Renal cortex interstitium (tissue), 11 donors: ENCODE results near the gene JHY. TPM values are rescaled to one million over a fixed set of nuclear protein-coding genes. Genes with fewer than 3 reads are reported as not detected.
A peak's percentile ranks its signal among the peaks of the same experiment; 100 is the strongest.

Source experiments
- DNase-seq, 11 donors: peaks; one replicate each; pipeline ENCODE4 v3.0.0-alpha.2; 2013; ENCODE audit warnings: low read depth in 9 of 11, low spot score in 4 of 11; ENCODE audit errors: extremely low read depth in 1 of 11
- polyA plus RNA-seq, 3 donors: library from polyadenylated mRNA; unstranded; fragments of 120-200 nt; gene quantifications; one replicate each; pipeline ENCODE4 v1.2.1, GENCODE V29; 2013; ENCODE audit not compliant: insufficient read length in 3 of 3

The JHY gene
- polyA plus RNA-seq, 3 donors = 11.3 to 12.9 (median 12.9) TPM

DNA sequence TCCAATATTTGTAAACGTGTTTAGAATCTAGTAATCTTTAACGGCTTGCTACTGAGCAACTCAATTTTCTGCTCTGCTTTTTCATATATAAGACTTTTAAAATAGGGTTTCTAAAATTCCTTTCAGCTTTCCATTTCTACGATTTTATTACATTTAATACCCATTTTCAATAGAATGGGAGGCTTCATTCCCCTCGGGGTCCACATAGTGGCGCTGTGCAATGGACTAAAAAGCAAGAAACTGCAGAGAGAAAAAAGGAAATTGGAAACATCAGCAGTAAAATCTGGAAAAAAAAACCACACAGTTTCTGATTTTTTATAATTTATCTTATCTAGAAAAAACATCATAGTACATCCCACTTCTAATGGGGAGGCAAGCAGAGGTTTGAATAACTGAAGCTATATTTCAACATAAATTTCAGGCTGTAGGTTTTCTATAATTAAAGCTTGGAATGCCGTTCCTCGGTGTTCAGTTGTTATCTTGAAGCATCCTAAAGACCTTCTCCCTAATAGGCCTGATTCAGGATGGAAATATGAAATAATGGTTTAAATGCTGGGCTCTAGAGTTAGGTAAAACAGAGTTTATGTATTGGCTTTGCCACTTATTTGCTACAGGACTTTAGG is 18.7 kb upstream of the JHY start:
- peak in 1 of 11 donors; percentile 45 for DNase-seq

DNA sequence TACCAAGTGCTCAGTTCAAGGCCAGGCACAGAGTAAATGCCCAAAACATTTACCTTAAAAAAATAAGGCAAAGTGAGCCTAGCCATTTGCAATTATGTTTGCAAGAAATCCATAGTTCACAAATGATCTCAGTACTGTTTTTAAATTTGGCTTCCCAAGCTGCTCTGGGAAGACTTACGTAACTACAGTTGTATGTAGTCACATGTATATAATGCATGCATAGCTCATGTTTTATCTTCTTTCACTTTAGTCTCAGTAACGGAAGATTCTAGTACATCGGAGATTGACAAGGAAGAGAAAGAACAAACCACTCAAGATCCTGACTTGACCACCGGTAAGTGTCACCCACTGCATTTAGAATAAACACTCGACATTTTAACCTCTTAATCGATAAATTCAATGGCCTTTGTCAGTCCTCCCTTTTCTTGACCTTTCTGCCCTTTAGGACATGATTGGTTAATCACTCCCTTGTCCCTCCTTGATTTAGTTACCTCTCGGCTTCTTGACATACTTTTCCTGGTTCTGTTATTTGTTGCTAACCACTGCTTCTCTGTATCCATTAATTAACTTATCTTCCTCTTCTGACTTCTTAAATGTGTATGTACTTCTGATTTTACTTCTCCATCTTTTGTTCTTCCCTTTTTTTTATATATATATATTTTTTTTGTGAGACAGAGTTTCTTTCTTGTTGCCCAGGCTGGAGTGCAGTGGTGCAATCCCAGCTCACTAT is 18.0 kb upstream of the JHY start:
- DNase-seq = no peak

DNA sequence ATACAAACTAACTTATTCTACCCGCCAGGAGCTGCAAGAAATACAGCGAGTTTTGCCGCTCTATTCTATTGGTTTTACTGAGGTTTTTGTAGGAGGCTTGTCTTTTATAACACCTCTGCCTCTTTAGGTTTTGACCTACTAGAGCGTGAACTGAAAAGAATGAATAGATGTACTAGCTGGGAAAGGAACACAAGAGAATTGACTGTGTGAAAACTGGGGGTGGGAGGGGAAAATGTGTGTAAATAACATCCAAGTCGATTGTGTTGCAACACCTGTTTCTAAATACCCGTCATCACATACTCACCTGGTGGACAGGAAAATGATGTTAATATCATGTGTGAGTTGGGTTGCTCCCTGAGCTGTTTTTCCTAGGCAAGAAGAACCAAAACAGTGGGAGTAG is 12.9 kb upstream of the JHY start:
- no peak for DNase-seq

DNA sequence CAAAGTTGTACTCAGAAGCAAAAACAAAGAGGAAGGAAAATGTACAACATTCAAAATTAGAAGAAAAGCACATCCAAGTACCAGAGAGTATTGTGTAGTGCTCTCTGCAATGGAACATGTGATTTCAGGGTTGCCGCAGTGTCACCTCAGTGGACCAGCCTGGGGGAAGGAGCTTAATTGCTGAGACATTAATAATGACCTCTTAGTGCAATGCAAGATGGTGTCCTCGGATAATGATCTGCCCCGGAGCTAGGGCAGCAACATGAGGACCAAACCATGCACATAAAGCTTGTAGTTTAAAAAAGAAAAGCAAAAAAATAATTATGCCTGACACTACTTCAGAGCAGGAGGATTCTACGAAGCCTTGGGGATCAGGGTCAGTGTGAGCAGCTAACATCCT is 11.3 kb upstream of the JHY start:
- DNase-seq = no peak

DNA sequence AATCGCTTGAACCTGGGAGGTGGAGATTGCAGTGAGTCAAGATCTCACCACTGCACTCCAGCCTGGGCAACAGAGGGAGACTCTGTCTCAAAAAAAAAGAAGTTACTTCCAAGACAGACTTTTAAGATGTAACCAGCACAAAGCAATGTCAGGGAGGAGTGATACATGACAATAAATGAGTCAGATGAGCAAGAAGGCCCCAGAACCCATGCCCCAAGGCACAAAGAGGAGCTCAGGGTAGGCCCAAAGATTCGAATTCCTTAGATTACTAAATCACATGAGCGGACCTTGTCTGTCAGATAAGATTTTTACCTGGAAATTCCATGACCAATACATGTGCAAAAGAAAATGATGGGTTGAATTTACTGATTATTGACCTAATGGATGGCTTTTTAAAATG is 10.5 kb upstream of the JHY start:
- DNase-seq = no peak

DNA sequence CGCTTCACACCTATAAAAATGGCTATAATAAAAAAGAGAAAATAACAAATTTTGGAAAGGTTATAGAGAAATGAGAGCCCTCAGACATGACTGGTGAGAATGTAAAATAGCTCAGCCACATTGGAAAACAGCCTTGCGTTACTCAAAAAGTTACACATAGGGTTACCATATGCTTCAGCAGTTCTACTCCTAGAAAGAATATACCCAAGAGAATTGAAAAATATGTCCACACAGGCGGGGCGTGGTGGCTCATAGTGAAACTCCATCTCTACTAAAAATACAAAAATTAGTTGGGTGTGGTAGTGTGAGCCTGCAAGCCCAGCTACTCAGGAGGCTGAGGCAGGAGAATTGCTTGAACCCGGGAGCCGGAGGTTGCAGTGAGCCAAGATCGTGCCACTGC is 7.6 kb upstream of the JHY start:
- DNase-seq = no peak

DNA sequence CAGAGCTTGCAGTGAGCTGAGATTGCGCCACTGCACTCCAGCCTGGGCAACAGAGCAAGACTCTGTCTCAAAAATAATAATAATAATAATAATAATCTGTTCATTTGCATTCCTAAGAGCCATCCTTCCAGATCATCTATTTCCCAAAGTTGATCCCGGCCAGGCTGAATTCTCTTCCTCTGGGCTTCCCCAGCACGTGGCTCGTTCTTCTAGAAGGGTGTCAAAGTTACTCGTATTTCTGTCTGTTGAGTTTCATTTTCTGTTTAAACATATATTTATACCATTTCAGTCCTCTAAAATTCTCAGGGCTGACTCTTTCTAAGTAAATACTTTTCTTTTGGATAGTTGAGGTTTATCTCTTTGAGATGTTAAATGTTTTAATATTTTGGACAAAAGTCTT is 4.8 kb upstream of the JHY start:
- no peak for DNase-seq

DNA sequence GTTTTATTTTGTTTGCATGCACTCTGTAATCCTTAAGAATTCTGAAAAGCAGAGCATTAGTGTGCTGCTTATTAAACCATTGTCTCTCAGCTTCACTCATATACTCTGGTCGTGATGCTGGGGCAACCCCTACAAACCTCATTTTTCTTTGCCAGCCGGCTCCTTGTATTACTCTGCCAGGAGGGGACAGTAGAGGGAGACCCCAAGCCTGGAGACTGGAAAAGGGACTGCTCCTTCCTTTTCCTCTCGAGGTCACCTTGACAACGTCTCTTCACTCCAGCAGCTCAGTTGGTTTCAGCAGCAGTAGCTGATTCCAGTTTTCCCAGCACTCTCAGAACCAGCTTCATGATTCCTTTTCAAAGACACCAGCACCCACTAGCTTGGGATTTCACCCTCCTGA is 2.8 kb upstream of the JHY start:
- no peak for DNase-seq

DNA sequence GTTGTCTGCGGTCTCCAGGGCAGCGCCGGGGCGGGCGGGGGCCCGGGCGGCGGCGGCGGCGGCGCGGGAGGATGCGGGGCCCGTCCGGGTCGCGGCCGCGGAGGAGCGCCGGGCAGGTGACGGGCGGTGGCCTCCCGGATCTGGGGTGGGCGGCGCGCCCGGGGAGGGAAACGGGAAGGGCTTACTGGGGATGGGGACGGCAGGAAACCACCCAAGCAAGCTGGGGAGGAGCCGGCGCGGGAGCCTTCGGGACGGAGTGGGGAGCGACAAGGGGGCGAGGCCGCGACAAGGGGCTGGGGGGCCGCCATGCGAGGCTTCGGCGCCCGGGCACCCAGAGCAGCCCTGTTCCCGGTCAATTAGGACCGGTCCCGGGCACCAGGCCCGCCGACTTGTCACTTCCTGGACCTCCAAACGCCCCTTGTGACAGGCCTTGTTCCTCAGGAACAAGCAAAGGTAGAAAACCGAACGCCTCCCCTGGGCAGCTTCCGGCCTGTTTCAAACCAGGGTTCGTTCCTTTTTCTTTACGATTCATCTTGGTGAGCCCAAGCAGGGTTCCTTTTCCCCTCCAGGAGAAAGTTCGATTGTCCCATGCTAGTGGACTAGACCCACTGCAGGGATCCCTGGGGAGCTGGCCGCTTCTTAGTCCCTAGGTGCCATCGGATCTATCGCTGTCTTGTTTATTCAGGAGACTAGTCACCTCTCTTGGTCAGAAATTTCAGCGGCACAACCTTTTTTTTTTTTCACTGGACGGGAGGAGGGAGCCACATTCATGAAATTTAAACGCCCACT is 492 bp downstream of the JHY start:
- DNase-seq = peak in 10 of 11 donors; percentile 28 to 74 (median 48)

DNA sequence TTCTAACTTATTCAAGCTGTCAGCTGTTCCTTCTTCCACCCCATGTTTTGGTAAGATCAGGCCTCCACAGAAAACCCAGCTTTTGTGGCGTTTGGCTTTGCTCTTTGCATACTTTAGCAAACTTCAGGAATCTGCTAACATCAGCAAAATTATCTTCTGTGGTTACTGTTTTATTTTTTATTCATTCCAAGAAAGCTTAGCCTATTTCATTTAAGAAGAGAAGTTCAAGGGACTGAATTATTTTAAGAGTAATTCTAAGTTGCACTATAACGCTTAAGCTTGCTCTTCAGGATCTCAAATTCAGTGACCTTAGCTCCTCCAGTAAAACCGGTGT is 1.1 kb downstream of the JHY start:
- DNase-seq = peak in 4 of 11 donors; percentile 31 to 80 (median 58)

DNA sequence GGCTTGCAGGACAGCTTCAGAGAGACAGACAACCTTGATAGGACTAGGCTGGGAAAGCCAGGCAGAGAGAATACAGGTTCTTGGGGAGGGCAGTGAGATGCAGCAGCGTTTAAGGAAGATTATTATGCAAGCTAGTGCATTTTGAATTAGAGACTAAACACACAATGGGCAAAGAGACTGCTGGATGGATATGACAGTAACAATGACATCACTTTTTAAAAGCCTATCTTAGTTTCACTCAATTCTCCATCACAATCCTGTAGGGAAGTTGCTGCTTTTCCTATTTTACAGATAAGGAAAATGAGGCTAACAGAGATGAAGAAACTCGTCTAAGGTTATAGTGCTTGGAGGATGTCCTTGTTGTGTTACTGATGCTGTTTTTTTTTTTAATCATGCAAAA is 5.6 kb downstream of the JHY start:
- no peak for DNase-seq

DNA sequence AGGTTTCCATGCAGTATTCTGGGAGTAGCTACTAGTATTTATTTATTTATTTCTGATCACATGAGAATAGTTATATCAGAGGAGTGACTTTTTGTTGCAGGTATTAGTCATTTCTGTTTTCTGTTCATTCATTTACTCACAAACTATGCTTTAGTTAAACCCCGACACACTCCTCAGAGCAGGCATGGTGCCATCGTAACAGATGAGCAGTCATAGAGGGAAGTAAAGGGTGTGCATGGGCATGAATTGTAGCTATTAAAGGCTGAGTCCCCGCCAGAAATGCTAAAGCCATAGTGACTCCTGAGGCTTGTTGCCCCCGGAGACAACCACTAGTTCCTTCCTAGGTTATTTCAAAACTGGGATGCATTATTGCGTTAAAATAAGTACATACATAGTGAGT is 10.6 kb downstream of the JHY start:
- peak in 3 of 11 donors; percentile 23 to 61 (median 30) for DNase-seq

DNA sequence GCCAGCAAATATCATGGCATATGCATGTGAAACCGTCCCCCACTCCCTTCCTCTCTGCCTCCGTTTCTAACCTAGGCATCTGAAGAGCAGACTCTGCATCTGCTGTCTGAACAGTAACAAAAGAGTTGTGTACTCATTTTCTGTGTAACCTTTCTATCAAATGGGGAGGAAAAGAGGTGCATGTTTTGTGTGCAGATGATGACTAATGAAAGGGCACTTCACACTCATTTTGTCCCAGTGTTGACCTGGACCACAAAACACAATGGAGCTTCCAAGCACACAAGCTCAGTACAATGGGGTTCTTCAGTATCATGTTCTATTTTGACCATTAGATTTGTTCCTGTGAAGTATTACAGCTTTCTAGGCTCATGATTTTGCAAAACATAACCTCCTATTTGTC is 13.0 kb downstream of the JHY start:
- DNase-seq = no peak

DNA sequence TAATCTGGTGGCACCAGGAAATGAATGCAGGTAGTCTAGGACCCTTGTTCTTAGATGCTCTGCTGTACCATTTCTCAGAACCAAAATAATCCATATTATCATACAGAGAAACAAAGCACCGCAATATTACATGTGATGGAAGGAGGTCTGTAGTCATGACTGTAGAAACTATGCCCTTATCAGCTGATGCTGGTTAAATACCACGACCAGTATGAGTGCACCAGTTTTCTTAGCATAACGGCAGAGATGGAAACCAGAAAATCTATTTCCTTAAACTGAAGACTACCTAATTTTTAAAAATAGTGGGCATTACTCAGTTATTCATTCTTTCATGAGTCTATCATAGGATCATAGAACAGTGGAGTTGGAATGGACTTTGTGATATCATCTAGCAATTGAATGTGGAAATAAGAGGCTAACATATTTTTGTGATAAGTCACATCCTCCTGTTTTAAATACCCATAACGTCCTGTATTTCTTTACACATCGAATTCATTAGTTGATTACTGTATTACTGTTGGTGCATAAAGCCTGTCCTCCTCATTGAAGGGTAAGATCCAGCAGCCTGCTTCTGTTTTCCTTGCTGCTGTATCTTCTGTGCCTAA is 15.1 kb downstream of the JHY start:
- DNase-seq = no peak

DNA sequence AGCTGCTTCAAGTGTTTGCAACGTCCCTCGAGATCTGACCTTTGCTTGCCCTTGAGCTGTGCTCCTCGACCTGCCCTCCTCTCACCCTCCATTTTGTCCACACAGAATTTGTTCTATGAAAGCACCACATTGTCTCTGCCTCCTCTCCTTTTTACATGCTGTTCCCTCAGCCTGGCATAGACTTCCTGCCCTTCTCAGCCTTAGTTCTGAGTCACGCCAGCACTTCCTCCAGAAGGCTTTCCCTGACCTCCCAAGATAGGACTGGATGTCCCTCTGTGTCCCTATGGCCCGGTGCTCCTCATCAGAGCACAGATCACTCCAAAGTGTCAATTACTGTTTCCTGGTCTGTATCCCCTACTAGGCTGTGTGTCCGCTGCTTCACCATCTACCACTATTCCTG is 16.2 kb downstream of the JHY start:
- DNase-seq = no peak

DNA sequence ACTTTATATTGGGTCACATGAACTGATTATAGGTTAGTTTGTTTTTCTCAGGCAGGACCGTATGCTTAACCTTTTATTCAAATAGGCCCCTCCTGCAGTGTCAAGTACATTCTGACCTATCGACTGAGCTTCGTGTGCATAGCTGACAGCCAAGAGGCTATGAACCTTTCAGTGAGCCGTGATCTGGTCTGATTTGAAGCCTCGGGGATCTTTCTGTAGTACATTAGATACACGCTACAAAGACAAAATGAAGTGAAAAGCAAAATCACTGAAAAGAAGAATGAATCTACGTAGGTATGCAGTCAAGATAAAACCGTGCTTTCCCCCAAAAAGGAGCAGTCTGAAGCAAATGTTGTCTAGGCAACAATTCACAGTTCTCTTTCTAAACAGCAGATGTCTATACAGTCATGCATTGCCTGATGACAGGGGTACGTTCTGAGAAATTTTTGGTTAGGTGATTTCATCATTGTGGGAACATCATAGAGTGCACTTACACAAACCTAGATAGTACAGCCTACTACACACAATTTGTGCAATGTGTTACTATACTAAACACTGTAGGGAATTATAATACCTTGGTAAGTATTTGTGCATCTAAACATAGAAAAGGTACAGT is 18.1 kb downstream of the JHY start:
- no peak for DNase-seq

DNA sequence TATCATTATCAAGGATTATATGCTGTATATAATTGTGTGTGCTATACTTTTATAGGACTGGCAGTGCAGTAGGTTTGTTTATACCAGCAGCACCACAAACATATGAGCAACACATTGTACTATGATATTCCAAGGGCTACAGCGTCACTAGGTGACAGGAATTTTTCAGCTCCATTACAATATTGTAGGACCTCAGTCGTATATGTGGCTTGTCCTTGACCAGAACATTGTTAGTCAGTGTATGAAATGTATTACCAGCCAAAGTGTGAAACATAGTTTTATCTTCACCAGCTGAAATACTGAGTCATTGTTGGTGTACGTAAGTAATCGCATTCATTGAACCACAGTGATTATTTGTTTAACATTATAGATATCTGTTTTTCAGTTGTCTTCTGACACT is 20.4 kb downstream of the JHY start:
- no peak for DNase-seq

DNA sequence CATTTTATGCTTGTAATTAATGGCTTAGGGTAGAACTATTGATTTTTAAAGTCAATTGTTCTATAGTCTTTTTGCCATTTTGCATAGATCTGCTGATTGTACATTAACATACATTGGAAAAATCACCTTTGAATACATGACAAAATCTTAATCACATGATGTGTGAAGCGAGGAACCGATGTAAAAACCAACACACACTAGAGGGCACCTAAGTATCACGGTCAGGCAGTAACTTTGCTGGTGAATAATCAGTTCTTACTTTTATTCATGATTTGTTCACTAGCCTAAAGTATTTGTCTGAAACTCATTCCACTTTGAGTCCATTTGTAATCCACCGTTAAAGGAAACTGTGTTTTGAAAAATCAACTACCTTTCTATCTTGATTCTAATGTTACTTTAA is 28.2 kb downstream of the JHY start:
- DNase-seq = no peak

DNA sequence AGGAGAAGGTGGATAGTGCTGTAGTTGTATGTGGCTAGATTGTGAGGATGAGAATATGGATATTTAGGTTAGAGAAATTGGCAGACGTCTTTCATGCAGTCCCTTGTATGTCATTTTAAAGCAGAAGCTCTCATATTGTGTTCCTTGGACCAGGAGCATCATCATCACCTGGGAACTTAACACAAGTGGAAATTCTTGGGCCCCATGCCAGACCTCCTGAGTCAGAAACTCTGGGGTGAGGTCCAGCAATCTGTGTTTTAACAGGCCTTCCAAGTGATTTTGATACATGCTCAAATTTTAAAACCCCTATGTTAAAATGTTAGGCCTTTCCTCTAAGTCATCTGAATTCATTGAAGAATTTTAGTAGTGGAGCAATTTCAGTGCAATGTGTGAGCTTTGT is 34.8 kb downstream of the JHY start:
- DNase-seq = no peak

DNA sequence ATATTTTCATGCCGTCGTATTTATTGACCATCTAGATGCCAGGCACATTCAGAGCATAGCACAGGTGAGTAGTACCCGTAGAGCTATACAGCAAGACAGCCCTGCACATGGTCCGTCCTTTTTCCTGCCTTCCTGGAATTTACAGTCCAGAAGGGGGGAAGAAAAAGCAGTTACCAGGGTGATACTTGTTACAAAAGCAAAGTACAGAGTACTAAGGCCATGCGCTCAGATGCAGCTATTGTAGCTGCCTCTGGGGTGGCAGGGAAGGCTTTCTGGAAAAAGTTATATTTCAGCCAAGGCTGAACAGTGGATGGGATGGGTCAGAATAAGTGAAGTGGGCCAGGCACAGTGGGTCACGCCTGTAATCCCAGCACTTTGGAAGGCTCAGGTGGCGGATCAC is 36.2 kb downstream of the JHY start:
- peak in 1 of 11 donors; percentile 25 for DNase-seq
